Transverse colon (tissue), 3 donors: ENCODE results near the gene MAPK8IP3.

Experiments
- CTCF ChIP-seq, 5 experiments: fragments of 200-600 bp in 3 of 5; fragments of 450-650 bp in 2 of 5; sonication (generic) in 3 of 5; IDR thresholded peaks; 1 replicate in 2 of 5; 2 replicates in 3 of 5; pipeline ENCODE4 v1.5.1; 2016 to 2017; ENCODE audit warnings: antibody characterized with exemption in 5 of 5, inconsistent platforms in 3 of 5, mild to moderate bottlenecking in 2 of 5, moderate library complexity in 1 of 5
- EP300 ChIP-seq: sonication (generic); formaldehyde crosslinking; IDR thresholded peaks from one replicate; pipeline ENCODE4 v1.6.1; 2017; ENCODE audit warnings: antibody characterized with exemption, low read depth

GRCh38 chr16:1701216-1701878 is 4.6 kb upstream of the MAPK8IP3 start:
- TF ChIP-seq EP300 (no peak), CTCF (IDR thresholded peaks at IDR 0.05) (no peak)
